ENCODE data around the gene CMTM4. TPM values are rescaled to one million over a fixed set of nuclear protein-coding genes. Genes with fewer than 3 reads are reported as not detected.

CMTM4 gene
- total and polyA plus RNA-seq, 2 of the 8 experiments (the other 6 are each of a cell fraction or from before 2014, with no cell fraction given), result 35.3 to 51.7 TPM

DNA sequence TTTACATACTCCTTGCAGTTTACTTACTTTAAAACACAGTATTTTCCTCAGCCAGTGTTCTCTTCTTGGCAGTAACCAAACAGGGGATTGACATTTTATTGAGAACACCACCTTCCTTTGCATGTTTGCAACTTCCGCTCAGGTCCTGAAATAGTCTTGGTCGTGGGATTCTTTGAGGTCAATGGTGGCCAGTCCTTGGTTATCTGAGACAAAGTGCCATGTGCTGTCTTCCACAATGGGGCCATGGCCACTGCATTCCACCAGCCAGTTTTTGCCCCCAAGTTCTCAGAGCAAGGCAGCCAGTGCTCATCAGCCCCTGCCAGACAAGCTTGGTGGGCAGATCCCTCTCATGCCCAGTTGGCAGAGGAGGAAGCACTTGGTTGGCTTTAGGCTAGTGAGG lies 22.9 kb downstream of the CMTM4 start:
- Histone ChIP-seq H3K36me3 (ENCODE audit: control insufficient read depth in 2 of 4, insufficient read depth in 4 of 4, low read length in 3 of 4) (no peaks in the 10 kb centered on the region; a peak in 1 of 8 replicates), H3K18ac (ENCODE audit: extremely low read depth, low read length) (no peak overlapping the region), H3K4me1 (replicated peaks in 1 of 4; ENCODE audit: control insufficient read depth in 3 of 4, insufficient read depth in 4 of 4, low read length in 3 of 4) (0 out of 7 replicates have a peak, but pooled peaks cover 0 to 2% (median 0%) of the 10 kb centered on the region in 4 experiments), H3K9ac (replicated peaks in 1 of 4; ENCODE audit: extremely low read depth in 1 of 4, low read depth in 3 of 4, low read length in 3 of 4) (no peak overlapping the region), H4K5ac (ENCODE audit: insufficient read length, low read depth, low read length) (no peak overlapping the region), H3K4me2 (ENCODE audit: insufficient read depth in 1 of 2, low read depth in 2 of 2, low read length in 2 of 2) (no peak overlapping the region), H3K79me2 (ENCODE audit: control insufficient read depth in 1 of 2, insufficient read depth in 2 of 2, low read length in 2 of 2) (peaks cover 0 to 34% of the 10 kb centered on the region in 2 experiments; a peak in 2 of 4 replicates), H2AK5ac (ENCODE audit: low read depth, low read length) (no peak overlapping the region), H3K9me3 (ENCODE audit: insufficient read depth in 2 of 2, low read depth in 1 of 2, low read length in 1 of 2) (no peaks in the 10 kb centered on the region), H4K20me1 (replicated peaks in 1 of 2; ENCODE audit: control insufficient read depth in 1 of 2, insufficient read depth in 2 of 2, low read length in 2 of 2) (peaks cover 0 to 3% of the 10 kb centered on the region in 2 experiments), H2BK20ac (ENCODE audit: low read length) (no peak overlapping the region), H2BK12ac (ENCODE audit: low read depth, low read length) (no peak overlapping the region), H3K56ac (replicated peaks; ENCODE audit: insufficient read length, low read depth, low read length) (no peak overlapping the region), H2BK5ac (ENCODE audit: low read depth, low read length) (no peak overlapping the region), H3K23ac (ENCODE audit: insufficient read length) (no peak overlapping the region), H3K27ac (ENCODE audit: low read depth, low read length) (0 out of 2 replicates have a peak overlapping the region, but pooled peaks have one; percentile 23), H3K23me2 (ENCODE audit: low read depth, low read length) (no peaks in the 10 kb centered on the region), H2AFZ (ENCODE audit: low read length) (no peak overlapping the region), H3K4me3 (ENCODE audit: extremely low read depth in 1 of 4, insufficient read depth in 2 of 4, low read depth in 3 of 4, low read length in 4 of 4) (no peak overlapping the region), H4K8ac (ENCODE audit: extremely low read depth, insufficient read depth, low read length) (peak overlapping the region; percentile 69; the same call in 1 of the 2 replicates), H2BK15ac (ENCODE audit: low read length) (no peak overlapping the region), H3K79me1 (ENCODE audit: low read depth, low read length) (peaks cover 10% of the 10 kb centered on the region), H3K27me3 (replicated peaks in 1 of 4; ENCODE audit: control insufficient read depth in 3 of 4, extremely low read depth in 1 of 4, insufficient read depth in 3 of 4, low read length in 3 of 4) (no peaks in the 10 kb centered on the region), H3K14ac (ENCODE audit: insufficient read length) (no peak overlapping the region), H2BK120ac (replicated peaks; ENCODE audit: low read depth, low read length) (no peak overlapping the region), H3K4ac (replicated peaks; ENCODE audit: insufficient read length, low read depth, low read length) (no peak overlapping the region), H4K91ac (replicated peaks; ENCODE audit: insufficient read length, low read length) (no peak overlapping the region)
- FAIRE-seq, result no peak
- 86% methylated on average over 2 of the region's 2 CpGs; no CpG with 5 or more reads in 1 of the 2 experiments for WGBS, 2 experiments (ENCODE audit: extremely low coverage in 1 of 2, insufficient coverage in 1 of 2, insufficient read length in 1 of 2, insufficient replicate concordance in 2 of 2, low coverage in 1 of 2, low lambda C conversion rate in 2 of 2, missing lambda C conversion rate in 1 of 2)
- DNase-seq (ENCODE audit: low read depth in 1 of 2, low spot score in 2 of 2), result no peak
- ChIA-PET CTCF (ENCODE audit: partially characterized antibody) (interaction anchor here (1.2 to 2.1 kb wide), 2 partner anchors 11 to 23 kb away, joined by 3 to 7 read pairs; no protein-coding TSS in a partner anchor), POLR2A (ENCODE audit: partially characterized antibody) (interaction anchor here (1.6 kb wide), 1 partner anchor 11 kb away, joined by 5 read pairs; no protein-coding TSS in a partner anchor)
- TF ChIP-seq MAFK (IDR thresholded peaks at IDR 0.05; ENCODE audit: low read depth, low read length), result no peak
- TF ChIP-seq KDM4A (IDR thresholded peaks at IDR 0.05; ENCODE audit: low read depth, low read length, severe bottlenecking), result no peak
- TF ChIP-seq NANOG (IDR thresholded peaks at IDR 0.05; ENCODE audit: insufficient read depth, low read depth, low read length, poor library complexity, severe bottlenecking), result no peak
- no peak for TF ChIP-seq BCL11A (IDR thresholded peaks at IDR 0.05; ENCODE audit: low read depth in 2 of 2, low read length in 2 of 2)

Data from H1 (cell line).